Measurements from ENCODE around the gene CASR.

CASR gene

DNA sequence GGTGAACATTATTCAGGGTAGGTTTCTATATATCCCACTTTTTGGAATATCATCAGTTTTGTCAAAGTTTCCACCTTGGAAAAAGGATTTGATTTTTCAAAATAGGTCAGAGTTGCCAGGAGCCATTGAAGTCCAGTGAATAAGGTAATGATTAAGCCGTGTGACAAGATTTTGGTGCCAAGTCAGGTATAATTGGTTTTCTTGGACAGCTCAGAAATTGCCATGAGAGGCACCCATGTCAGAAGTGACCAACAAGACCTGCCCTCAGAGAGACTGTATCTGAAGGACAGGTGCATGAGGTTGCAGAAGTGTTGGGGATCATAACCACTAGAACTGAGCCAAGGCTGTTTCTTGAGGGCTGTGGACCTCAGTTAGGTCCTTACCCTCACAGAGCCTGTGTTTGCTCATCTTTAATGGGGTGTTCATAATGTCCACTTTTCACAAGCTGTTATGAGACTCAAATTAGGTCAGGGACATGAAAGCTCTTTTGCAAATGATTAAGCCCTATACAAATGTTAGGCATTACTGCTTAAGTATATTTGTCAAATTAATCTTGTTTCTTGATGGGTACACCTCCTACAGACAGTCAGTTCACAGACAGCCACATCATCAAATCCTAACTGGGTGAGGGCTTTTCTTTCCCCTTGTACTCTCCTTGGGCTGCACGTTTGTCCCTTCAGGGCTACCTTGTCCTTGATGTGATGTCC lies 32.3 kb downstream of the CASR start:
- DNase-seq: peak; percentile 3

DNA sequence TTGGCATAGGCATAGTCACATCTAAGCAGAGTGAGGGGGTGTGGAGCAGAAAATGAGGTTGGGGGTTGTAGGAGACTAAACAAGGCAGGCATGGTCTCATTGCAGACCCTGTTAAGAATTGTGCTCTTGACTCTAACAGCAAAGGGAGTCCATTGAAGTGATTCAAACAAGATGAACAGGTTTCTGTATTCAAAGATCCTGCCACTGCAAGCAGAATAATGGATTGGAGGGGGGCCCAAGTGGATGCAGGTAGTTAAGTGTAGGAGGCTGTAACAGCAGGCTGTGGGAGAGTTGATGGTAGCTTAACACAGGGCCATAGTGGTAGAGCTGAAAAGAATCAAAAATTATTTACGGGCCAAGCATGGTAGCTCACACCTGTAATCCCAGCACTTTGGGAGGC lies 34.4 kb downstream of the CASR start:
- no peak for DNase-seq

DNA sequence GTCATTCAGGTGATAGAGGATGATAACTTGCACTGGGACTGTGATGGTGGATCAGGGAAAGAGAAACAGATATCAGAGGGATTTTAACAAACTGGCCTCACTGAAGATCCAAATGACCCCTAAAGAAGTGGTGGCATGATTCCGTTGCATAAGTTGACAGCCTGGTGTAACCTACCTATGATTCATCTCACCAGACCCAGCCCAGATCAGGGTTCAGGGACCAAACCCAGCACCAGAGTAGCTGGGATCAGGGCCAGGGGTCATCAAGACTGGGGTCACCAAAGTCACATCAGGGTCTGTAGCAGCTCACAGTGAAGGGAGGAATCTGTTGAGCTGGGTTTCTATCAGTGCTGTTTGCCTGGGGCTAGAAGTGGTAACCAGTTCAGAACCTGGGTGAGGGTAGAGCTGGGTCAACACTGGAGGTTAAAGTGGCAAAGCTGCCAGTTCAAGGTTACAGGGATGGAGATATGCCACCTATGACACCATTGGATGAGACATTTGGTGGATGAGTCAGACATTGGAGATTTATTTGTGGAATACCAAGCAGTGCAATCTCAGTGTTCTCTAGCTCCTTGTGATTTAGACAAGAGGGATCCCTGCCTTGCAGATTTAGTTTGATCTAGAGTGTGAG lies 35.9 kb downstream of the CASR start:
- no peak for DNase-seq

DNA sequence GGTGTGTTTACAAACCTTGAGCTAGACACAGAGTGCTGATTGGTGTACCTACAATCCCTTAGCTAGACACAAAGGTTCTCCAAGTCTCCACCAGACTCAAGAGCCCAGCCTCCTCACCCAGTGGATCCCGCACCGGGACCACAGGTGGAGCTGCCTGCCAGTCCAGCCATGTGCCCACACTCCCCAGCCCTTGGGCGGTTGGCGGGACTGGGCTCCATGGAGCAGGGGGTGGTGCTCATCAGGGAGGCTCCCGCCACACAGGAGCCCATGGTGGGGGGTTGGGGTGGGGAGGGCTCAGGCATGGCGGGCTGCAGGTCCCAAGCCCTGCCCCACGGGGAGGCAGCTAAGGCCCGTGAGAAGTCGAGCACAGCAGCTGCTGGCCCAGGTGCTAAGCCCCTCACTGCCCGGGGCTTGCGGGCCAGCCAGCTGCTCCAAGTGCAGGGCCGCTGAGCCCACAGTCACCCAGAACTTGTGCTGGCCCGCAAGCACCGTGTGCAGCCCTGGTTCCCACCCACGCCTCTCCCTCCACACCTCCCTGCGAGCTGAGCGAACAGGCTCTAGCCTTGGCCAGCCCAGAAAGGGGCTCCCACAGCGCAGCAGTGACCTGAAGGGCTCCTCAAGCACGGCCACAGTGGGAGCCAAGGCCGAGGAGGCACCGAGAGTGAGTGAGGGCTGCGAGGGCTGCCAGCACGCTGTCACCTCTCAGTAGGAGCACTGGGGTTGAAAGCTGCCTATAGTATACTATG lies 43.7 kb downstream of the CASR start:
- DNase-seq: no peak

DNA sequence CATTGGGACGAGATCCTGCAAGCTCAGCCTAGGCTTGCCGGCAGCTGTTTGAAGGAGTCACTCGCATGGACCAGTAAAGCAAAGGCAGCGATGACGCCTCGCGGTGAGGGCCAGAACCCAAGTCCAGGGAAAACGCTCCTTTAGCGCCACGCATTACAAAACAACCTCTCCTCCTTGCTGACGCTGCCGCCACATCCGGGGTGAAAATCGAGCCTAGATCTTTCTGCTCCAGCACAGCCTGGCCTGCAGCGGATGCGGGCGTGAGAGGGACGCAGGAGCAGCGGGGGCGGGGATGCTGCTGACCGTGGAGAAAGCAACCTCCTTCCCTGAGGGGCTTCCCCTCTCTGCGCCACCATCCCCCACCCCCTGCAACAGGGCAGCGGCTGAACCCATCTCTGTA lies 46.7 kb downstream of the CASR start:
- no peak for DNase-seq

DNA sequence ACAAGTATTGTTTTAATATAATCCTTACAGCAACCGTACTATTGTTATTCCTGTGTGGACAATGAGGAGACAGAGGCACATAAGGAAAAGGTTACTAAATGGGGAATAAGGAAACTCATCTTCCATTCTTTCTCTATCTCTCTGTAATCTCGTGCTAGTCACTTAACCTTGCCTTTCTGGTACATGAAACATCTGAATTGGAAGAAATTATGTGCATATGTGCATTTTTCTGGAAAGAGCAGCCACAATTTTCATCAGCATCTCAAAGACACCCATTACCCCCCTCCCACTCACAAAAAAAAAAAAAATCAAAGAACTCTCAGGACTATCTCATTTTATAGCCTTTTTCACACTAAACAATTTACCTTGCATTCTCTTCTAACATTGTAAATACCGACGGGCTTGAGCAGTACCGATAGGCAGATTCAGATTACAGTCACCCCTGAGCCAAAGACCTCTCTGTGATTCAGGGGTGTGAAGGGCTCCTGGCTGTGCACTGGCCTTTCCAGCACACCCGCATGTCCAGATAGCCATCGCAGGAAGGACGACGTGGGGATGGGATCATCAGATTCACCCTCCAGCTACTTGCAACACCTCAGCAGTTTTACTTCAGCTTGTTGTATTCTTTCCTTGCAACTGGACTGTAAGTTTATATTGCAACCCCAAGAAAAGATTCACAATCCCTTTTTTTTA lies 48.1 kb downstream of the CASR start:
- no peak for DNase-seq

DNA sequence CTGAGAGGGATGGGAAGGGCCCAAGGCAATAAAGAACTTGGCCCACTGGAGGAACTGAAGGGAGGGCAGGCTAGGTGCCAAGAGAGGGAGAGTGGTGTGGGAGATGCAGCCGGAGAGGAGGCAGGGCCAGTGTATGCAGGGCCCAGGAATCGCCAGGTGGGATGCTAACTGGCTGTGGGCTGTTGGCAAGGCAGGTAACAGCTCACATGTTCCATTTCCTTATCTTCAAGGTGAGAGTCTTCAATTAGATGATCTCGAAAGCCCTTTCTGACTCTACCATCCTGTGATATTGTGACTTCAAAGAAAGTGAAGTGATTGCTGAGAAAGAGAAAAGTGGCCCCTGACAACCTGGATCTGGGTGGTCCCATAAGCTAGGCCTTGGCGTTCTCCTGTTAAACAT lies 49.0 kb downstream of the CASR start:
- DNase-seq: no peak

DNA sequence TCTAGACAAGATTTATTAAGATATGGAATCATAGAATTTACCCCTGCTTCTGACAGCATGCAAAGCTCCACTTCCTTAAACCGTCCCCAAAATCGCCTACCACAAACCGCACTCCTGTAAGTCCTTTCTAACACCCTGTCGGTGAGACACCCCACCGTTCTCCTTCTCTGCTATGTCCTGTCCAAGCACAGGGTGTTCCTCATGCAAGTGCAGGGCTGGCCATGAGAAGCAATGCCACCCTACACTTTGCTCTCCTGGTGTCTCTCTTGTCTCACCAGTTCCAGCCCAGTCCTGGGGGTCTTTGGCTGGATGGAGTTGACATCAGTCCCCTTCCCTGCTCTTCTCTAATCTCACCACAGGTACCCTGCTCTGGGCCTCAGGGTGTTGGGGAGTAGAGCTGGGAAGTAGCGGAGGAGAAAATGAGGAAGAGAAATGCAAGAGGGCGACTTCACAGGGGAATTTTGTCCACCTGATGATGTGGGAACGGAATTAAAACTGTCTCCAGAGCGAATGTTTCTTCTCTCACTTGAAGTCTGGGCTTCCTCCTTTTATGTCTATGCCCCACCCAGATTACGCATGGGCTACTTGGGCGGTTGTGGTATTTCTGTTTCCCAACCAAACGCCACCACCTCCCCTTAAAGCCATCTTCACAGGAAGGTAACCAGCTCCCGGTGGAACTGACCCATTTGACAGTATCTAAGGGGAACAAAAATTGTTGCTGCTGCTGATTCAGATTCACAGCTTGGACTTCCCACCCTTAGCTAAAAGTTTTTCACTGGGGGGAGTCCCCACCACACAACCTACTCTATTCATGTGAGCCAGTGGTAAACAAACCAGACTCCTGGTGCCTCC lies 49.9 kb downstream of the CASR start:
- DNase-seq: no peak

DNA sequence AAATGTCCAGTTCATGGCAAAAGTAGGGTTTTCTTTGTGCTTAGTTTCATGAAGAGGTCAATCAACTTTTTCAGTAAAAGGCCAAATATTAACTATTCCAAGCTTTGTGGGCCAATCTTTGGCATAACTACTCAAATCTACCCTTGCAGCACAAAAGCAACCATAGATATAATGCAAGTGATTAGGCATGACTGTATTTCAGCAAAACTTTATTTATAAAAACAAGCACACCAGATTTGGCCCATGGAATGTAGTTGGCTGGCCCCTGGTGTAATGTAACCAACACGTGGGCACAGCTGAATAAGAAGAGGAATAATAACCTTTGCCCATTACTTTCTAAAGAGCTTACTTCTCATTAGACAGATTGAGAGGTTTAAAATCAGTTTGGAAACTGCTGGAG lies 50.6 kb downstream of the CASR start:
- DNase-seq: no peak

DNA sequence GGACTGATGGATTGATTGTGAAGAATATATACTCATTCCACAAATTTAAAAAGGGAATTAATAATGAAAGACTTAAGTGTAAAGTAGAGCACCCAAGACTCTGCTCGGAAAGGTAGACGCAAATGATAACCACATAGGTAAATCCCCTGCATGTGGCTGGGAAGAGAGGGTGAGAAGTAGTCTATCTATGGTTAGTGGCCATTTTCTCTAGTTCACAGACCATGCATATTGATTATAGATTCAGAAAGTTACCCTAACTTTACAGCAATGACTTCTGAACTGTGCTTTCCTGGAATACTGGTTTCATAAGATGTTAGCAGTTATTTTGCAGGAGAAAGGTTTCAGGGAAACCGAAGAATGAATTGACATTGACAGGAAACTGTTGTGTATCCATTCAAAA lies 51.7 kb downstream of the CASR start:
- DNase-seq: no peak

DNA sequence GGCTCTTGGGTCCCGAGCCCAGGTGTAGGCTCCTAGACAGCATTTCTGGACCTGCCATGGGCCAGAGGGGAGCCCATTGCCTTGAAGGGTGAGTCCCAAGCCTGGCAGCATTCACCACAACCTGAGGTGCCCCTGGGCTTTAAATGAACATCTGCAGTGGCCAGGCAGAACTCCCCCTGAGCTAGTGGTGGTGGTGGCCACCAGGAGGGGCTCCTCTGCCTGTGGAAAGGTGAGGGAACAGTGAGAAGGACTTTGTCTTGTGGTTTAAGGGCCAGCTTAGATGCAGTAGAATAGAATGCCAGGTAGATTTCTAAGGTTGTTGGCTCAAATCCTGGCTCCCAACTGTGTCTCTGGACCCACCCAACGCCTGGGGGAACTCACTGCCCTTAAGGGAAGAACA lies 55.6 kb downstream of the CASR start:
- DNase-seq: no peak

DNA sequence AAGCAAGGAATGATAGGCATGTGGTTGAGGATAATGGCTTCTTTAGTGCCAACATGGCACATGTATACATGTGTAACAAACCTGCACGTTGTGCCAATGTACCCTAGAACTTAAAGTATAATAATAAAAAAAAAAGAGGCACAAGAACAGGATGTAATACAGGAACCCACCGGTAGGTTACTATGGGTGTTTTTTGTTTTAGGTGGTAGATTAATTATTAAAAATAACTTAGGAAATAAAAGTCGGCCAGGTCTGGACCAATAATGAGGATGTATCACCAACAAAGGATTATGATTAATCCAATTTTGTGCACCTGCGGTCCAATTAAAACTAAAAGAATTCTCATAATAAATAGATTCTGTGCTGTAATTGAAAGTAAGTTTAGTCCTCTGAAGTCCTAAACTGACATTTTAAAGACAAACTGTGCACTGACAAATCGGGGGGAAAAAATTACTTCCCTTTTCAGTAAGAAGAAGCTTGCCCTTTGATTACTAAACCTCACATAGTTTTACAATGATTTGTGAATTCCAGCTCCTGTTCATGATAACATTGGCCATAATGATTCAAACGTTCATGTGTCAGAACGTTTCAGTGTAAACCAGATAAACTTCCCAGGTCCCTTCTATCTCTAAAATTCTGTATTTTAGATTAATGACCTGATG lies 62.2 kb downstream of the CASR start:
- no peak for DNase-seq

DNA sequence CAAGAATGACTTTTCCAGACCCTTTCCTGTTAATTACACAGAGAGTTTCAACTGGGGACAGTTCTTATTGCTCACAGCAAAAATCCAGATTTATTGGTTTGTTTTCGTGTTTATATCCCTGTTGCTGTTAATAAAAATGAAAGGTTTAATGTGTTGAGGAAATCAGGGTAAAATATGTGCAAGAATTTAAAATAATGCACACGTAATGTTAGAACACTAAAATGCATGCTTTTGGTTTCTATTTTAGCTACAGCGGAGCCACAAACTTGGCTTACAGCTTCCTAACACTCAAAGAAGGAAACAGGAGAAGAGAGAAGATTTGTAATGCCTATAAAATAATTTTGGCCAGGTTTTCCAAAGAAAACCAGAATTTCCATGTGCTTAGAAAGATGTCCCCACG lies 62.7 kb downstream of the CASR start:
- DNase-seq: no peak

DNA sequence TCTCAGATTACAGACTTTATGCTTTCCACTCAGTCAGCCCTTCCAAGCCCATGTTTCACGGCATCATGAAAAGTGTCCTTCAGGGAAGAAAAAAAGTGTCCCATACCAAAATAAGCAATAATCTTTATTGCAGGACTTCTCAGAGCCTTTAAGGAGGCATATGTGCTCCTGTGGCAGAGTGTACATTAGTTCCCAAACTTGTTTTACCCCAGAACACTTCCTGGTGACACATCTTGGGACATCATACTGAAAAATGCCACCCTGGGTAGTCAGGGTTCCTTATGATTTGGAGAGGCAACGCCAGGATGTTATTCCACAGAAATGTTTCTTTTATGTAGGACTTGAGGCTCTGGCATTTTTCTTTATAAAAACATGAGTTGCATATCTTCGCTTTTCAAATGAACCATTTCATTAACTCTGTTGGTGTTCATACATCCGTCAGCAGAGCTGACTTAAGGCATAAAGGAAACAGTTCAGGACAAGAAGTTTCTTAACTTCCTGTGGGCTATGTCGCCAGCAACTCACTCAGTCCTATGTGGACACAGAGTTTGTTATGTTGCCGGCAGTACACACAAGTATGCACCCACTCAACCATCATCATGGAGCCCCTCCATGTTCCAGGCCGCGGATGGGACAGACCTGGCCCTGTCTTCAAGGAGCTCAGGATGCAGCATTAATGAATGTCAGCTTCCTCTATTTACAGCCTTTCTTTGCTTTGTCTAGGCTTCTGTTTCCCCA lies 63.8 kb downstream of the CASR start:
- DNase-seq: no peak

DNA sequence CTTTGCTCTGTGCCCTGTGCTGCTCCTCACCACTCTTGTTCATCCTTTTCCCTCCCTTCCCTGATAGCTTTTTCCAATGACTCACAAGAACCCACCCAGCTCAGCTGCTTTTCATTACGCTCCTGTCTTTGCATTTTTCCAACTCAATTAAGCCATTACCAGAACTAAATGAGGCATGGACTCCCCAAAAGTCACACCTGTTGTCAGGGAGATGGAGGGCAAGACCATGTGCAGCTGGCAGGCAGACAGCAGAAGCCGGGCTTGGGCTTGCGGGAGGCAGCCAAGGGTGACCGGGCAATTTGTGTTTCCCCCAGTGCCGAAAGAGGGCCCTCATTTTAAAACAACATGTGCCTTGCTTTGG lies 64.3 kb downstream of the CASR start:
- peak; percentile 35 for DNase-seq

DNA sequence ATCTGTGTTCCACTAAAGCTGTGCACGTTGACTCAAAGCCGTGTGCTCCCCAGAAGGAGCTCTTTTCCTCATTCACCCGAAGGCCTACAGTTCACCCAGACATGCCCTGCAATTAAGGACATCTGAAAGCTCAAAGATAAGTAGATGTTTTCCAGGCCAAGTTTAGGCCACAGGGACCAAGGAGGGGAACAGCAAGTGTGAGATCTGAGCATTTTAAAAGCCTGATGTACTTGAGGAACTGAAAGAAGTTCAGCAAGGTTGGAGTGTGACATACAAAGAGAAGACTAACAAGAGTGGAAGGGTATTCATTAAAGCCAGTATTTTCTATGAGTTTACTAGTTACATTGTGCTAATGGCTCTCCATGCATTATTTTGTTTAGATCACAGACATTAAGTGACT lies 68.0 kb downstream of the CASR start:
- DNase-seq: no peak

DNA sequence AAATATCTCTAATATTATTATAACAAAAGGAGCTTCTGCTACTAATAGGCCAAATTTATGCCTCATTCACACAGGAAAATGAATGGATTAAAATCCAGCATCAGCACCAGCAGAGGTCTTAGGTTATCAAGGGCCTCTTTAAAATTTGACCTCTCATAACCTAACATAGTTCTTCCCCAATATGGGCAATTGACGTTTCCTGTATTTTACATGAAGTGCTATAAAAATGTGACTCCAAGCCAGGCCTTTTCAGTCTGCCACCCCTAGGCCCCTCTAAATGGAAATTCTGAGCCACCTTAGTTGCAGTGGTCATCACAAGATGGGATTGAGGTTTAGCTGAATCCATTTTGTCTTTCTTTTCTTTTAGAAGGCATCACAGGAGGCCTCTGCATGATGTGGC lies 70.1 kb downstream of the CASR start:
- DNase-seq: no peak

DNA sequence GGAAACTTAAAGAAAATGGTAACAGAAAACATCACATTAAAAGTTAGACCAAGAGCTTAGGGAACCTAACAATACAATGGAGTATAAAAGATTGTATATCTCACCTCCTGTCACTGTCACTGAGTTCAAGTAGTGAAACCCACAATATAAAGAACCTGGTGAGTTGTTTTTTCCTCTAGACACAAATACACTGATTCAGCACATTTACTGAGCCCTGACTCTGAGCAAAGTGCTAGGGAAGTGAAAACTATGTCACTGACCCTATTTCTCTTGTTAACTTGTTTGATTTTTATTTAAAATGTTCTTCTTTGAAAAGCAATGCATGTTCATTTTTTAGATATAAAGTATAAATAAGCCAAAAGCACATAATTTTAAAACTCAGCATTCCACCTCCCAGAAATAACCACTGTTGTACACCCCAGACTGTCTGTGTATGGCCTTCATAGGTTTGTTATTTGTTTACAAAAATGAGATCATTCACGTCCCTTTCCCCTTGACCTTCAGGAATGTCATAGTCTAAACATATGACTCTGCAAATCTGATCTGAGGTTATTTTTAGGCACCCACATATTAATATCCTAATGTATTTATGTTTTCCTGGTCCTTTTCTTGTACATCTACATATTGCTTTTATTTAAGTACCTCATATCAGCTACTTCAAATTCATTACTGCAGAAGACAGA lies 72.4 kb downstream of the CASR start:
- DNase-seq: no peak

DNA sequence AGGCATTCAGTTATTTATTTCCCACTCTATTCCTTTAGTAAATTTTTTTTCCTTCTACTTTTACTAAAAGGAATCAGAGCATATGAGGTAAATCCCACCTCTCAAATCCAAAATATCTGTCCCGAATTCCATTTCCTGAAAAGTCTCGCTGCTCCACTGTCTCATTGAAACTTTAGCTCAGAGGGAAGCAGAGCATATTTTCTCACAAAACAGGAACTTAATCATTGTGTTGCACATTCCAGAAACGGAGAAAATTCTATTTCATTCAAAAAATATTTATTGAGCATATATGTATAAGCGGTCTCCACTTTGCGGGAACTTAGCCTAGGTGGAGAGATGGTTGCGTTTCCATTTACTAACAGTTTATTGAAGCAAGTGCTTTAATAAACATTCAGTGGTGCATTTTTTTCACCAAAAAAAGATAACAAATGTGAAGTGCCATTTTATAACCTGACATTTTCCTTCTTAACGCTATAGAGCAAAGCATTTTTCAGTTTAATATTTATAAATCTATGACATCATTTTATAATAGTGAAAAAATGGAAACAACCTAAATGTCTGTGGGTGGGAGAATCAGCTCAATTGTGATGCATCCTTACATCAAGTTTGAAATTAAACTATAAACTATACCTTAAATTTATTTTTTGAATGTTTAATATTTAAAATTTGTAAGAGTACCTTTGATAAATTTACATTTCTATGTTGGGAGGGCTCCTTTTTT lies 74.3 kb downstream of the CASR start:
- no peak for DNase-seq

DNA sequence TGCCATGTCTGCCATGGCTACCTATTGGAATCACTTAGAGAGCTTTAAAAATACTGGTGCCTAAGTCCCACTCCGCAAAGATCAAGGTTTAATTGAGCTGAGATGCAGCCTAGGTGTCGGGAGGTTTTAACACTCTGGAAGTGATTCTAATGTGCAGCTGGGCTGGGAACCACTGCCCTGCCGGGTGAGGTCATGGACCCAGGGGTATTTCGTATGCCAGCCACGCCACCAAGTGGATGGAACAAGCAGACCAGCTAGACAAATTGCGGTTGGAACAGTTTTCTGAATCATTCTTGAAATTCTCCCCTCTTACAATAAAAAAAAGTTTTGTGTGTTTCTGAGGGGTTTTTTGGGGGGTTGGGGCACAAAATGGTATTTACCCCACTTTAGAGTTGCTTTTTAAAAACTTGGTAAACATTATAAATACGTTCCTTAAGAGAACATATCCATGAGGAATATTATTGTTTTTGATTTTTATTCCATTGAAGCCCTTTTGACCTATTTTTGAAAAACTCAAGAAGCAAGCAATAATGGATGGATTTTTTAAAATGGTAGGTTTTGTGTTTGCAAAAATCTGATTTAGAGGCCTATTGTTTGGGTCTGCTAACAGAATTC lies 75.4 kb downstream of the CASR start:
- DNase-seq: peak; percentile 82

All from eye (tissue), 1 donor.